ENCODE results near the gene ZNF444. TPM values are rescaled to one million over a fixed set of nuclear protein-coding genes. Genes with fewer than 3 reads are reported as not detected.

Gene ZNF444
- total and polyA plus RNA-seq, 9 of the 15 experiments (the other 6 are each of a cell fraction or from before 2014, with no cell fraction given): 0.39 to 40.0 (median 6.9) TPM

GRCh38 chr19:56163097-56163496 lies 22.0 kb downstream of the ZNF444 start (continued):
- TF ChIP-seq MCM7 (IDR thresholded peaks at IDR 0.05) (no peak), JUNB (CRISPR knock-in tag; conservative IDR thresholded peaks at IDR 0.05) (no peak), HEY1 (CRISPR knock-in tag; IDR thresholded peaks at IDR 0.05; ENCODE audit: borderline replicate concordance) (no peak), ZBTB7A (IDR thresholded peaks at IDR 0.05; ENCODE audit: borderline replicate concordance, control insufficient read depth, low read depth, low read length) (no peak), NRF1 (conservative IDR thresholded peaks at IDR 0.05 in 1 of 2, IDR thresholded peaks at IDR 0.05 in 1 of 2) (peak in 1 of 2 experiments; percentile 27; a peak in 1 of 4 replicates), SRSF9 (IDR thresholded peaks at IDR 0.05; ENCODE audit: borderline replicate concordance, low read depth, low read length) (no peak)

GRCh38 chr19:56167064-56167578 lies 26.0 kb downstream of the ZNF444 start:
- H3K4me1 ChIP-seq (replicated peaks in 1 of 2; ENCODE audit: control insufficient read depth in 2 of 2, insufficient read depth in 2 of 2, low read length in 2 of 2): peaks cover 4 to 5% of the 10 kb centered on the region in 2 experiments; a peak in 4 of 5 replicates
- no peak overlapping the region for H3K4me3 ChIP-seq
- no peak overlapping the region for H3K4me2 ChIP-seq (ENCODE audit: insufficient read depth, low read length)
- BruUV-seq (replicated peaks): no TSS peak
- ChIA-PET CTCF (ENCODE audit: low intra/inter-chr PET ratio) (no interaction called here), POLR2A (interaction anchor here (0.6 kb wide), 1 partner anchor 223 kb away, joined by 3 read pairs; no protein-coding TSS in a partner anchor)
- H4K20me1 ChIP-seq (replicated peaks; ENCODE audit: control insufficient read depth, insufficient read depth, low read length): no peaks in the 10 kb centered on the region; the same call in 1 of the 2 replicates
- no peak overlapping the region for H3K9ac ChIP-seq (ENCODE audit: insufficient read depth in 1 of 2, low read depth in 2 of 2, low read length in 2 of 2)
- FAIRE-seq (peak; percentile 51), ATAC-seq (peak; percentile 42; the same call in 1 of the 3 replicates), DNase-seq (ENCODE audit: extremely low read depth in 1 of 4, low spot score in 3 of 4) (peak in 3 of 4 experiments; percentile 43 to 53 (median 48))
- no peaks in the 10 kb centered on the region for H3K27me3 ChIP-seq (ENCODE audit: control insufficient read depth in 2 of 2, insufficient read depth in 2 of 2, low read length in 2 of 2)
- in situ Hi-C loops (cut with MboI) (loop anchor here (5.0 kb wide), 1 partner anchor 90 kb away; no protein-coding TSS in a partner anchor), intact Hi-C loops (cut with micrococcal nuclease) (no loop called here)
- no peaks in the 10 kb centered on the region for H3K79me2 ChIP-seq (ENCODE audit: control insufficient read depth, insufficient read depth, low read length)
- H3K9me1 ChIP-seq (ENCODE audit: control insufficient read depth, insufficient read depth, low read length): no peaks in the 10 kb centered on the region
- H3K27ac ChIP-seq (ENCODE audit: extremely low read depth, low read depth, low read length): no peak overlapping the region
- H3K36me3 ChIP-seq (ENCODE audit: control insufficient read depth, insufficient read depth, low read length): no peaks in the 10 kb centered on the region
- 7% methylated on average over 7 of the region's 7 CpGs for WGBS (ENCODE audit: insufficient coverage, low coverage, missing lambda C conversion rate)
- no peaks in the 10 kb centered on the region for H3K9me3 ChIP-seq (replicated peaks; ENCODE audit: control insufficient read depth, insufficient read depth, low read depth, low read length)
- H2AFZ ChIP-seq (ENCODE audit: low read depth, low read length): no peak overlapping the region
- TF ChIP-seq ZNF644 (tag; IDR thresholded peaks at IDR 0.05; ENCODE audit: low read depth): no peak
- TF ChIP-seq REST (IDR thresholded peaks at IDR 0.05; ENCODE audit: borderline replicate concordance): peak; percentile 97
- peak; percentile 92 for TF ChIP-seq REST (CRISPR knock-in tag; IDR thresholded peaks at IDR 0.05; ENCODE audit: low read depth)
- TF ChIP-seq RFX5 (IDR thresholded peaks at IDR 0.05; ENCODE audit: low read depth, low read length): no peak
- TF ChIP-seq ZNF778 (CRISPR knock-in tag; IDR thresholded peaks at IDR 0.05): no peak
- no peak for TF ChIP-seq FOXJ3 (CRISPR knock-in tag; IDR thresholded peaks at IDR 0.05)
